T-helper 2 cell treated with Interferon-gamma antibody and Interleukin-4, amounts not matched to agents 5 μg/mL and 100 μg/mL, for 36 hours (primary cell): ENCODE results near the gene ADORA2A.
A peak's percentile ranks its signal among the peaks of the same experiment; 100 is the strongest.

Experiments
- DNase-seq: peaks from one replicate; pipeline ENCODE4 v3.0.0; 2021; ENCODE audit warnings: low spot score
- H3K27ac Mint-ChIP-seq: one replicate; pipeline ENCODE4 v1.8.0; 2021; ENCODE audit warnings: mild to moderate bottlenecking, mixed read lengths
- H3K27me3 Mint-ChIP-seq: one replicate; pipeline ENCODE4 v1.8.0; 2021; ENCODE audit warnings: low read depth, mixed read lengths
- H3K36me3 Mint-ChIP-seq: one replicate; pipeline ENCODE4 v1.8.0; 2021; ENCODE audit warnings: low read depth, mixed read lengths
- H3K4me1 Mint-ChIP-seq: one replicate; pipeline ENCODE4 v1.8.0; 2021; ENCODE audit warnings: low read depth, mixed read lengths
- H3K4me3 Mint-ChIP-seq: one replicate; pipeline ENCODE4 v1.8.0; 2022; ENCODE audit warnings: mild to moderate bottlenecking, moderate library complexity, mixed read lengths
- H3K9me3 Mint-ChIP-seq: one replicate; pipeline ENCODE4 v1.8.0; 2021; ENCODE audit warnings: mixed read lengths

The ADORA2A gene

GRCh38 chr22:24394254-24394653, 33.1 kb upstream of the ADORA2A start:
- Mint-ChIP-seq H3K9me3 (no peaks in the 10 kb centered on the region), H3K27ac (no peak overlapping the region), H3K4me1 (peaks cover 35% of the 10 kb centered on the region), H3K36me3 (peaks cover 17% of the 10 kb centered on the region), H3K27me3 (no peaks in the 10 kb centered on the region), H3K4me3 (no peak overlapping the region)
- no peak for DNase-seq

DNA sequence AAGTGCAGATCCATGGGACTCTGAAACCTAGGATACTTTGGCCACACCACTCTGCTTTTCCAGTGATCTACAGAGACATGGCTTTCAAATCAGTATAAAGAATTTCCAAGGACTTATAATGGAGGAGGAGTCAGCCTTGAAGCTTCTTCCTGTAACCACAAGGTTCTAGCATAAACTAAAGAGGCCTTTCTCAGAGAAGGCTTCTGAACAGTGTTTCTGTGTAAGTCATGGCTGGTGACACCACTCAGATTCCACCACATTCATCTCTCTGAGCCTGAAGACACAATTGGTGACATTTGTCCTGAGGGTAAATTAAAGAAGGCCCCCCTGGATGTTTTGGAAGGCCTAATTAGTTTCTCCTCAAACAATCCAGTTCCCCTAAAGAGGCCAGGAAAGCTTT, 29.0 kb upstream of the ADORA2A start:
- Mint-ChIP-seq H3K4me3 (no peak overlapping the region), H3K36me3 (peaks cover 18% of the 10 kb centered on the region), H3K27ac (peak overlapping the region; percentile 2)

GRCh38 chr22:24400034-24400725, 27.2 kb upstream of the ADORA2A start:
- Mint-ChIP-seq H3K4me1 (peaks cover 32% of the 10 kb centered on the region), H3K27me3 (no peaks in the 10 kb centered on the region), H3K4me3 (no peak overlapping the region), H3K27ac (peak overlapping the region; percentile 45), H3K36me3 (peaks cover 26% of the 10 kb centered on the region), H3K9me3 (no peaks in the 10 kb centered on the region)
- no peak for DNase-seq

More for the DNA sequence above, 29.0 kb upstream of the ADORA2A start:
- Mint-ChIP-seq H3K4me1 (peaks cover 32% of the 10 kb centered on the region), H3K27me3 (no peaks in the 10 kb centered on the region), H3K9me3 (no peaks in the 10 kb centered on the region)
- no peak for DNase-seq

DNA sequence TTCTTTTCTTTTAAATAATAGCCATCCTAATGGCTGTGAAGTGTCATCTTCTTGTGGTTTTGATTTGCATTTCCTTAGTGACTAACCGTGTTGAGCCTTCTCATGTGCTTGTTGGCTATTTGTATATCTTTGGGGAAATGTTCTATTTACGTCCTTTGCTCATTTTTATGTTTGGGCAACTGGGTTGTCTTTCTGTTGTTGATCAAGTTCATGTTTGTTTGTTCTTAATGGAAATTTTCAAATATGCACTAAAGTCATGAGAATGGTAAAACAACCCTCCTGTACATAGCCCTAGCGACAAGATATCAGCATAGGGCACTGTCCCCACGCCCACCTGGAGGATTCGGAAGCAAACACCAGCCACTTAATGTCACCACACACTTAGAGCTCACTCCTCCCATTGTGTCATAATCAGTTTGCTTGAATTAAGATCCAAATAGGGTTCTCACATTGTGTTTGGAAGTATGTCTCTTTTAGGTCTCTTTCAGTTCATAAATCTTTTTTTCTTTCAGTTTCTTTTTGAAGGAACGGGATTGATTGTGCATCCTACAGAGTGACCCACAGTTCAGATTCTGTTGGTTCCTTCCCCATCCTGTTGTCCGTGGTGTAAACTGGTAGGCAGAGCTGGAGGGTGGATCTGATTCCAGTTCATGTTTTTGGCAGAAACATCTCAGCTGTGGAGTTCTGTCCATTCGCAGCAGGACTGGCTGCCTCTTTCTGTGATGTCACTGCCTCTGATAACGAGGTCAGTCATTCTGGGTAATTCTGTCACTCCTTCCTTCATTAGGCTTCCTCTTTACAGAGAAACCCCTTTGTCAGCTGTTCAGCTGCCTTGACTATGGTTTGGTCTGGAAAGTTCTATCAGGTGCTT, 26.4 kb upstream of the ADORA2A start:
- H3K27me3 Mint-ChIP-seq = no peaks in the 10 kb centered on the region
- peaks cover 32% of the 10 kb centered on the region for H3K4me1 Mint-ChIP-seq
- peaks cover 22% of the 10 kb centered on the region for H3K36me3 Mint-ChIP-seq
- DNase-seq = no peak
- peak overlapping the region; percentile 45 for H3K27ac Mint-ChIP-seq
- peak overlapping the region; percentile 8 for H3K4me3 Mint-ChIP-seq
- no peaks in the 10 kb centered on the region for H3K9me3 Mint-ChIP-seq

DNA sequence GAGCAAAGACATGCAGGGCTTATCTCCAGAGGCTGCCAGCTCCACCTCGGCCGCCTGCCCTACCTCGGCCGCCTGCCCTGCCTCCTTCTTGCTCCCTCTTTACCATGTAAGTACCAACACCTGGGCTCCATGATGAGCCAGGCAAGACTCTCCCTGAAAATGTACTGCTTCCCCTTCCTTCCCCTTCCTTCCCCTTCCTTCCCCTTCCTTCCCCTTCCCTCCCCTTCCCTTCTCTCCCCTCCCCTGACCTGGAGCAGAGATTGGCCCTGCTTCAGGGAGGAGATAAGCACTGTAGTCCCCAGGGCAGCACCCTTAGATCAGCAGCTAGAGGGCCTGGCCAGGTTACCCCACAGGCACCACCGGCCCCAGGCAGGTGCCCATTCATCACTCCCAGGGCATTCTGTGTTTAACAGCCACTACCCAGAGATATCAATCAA, 25.4 kb upstream of the ADORA2A start:
- peak overlapping the region; percentile 34 for H3K27ac Mint-ChIP-seq
- no peaks in the 10 kb centered on the region for H3K27me3 Mint-ChIP-seq
- no peak overlapping the region for H3K4me3 Mint-ChIP-seq
- H3K9me3 Mint-ChIP-seq = no peaks in the 10 kb centered on the region
- peaks cover 22% of the 10 kb centered on the region for H3K36me3 Mint-ChIP-seq
- H3K4me1 Mint-ChIP-seq = peaks cover 38% of the 10 kb centered on the region
- DNase-seq = no peak

DNA sequence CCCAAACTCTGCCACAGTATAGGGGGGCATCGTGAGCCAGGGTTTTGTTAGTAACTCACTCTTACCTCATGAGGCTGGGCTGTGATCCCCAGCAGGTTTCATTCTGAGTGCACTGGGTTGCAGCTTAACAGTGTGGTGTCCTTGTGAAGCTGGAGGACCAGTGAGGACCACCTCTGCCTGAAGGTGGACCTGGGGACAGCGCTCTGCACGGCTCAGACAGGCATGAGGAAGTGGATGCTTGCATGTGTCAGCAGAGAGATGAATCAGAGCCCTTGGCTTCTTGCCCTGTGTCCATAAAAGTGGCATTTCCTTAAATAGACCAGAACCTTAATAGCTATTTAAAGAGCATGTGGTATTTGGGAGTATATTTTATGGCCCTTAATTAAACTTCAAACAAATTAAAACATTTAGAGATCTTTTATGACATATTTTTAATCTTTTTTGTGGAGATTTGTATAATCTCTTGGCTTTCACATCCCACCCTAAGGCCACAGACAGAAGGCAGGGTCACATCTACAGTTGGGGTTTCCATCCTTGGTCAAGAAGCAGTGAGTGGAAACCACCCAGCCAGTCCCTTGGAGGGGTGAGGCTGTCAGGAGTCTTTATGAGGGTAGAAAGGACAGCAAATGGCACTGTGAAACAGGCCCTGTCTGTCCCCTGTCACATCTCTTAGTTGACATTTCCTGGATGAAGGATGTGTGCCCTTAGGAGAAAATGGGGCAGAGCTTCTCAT, 24.8 kb upstream of the ADORA2A start:
- Mint-ChIP-seq H3K27me3 (no peaks in the 10 kb centered on the region), H3K4me3 (no peak overlapping the region), H3K4me1 (peaks cover 44% of the 10 kb centered on the region), H3K36me3 (peaks cover 22% of the 10 kb centered on the region), H3K9me3 (no peaks in the 10 kb centered on the region), H3K27ac (peak overlapping the region; percentile 34)
- no peak for DNase-seq

DNA sequence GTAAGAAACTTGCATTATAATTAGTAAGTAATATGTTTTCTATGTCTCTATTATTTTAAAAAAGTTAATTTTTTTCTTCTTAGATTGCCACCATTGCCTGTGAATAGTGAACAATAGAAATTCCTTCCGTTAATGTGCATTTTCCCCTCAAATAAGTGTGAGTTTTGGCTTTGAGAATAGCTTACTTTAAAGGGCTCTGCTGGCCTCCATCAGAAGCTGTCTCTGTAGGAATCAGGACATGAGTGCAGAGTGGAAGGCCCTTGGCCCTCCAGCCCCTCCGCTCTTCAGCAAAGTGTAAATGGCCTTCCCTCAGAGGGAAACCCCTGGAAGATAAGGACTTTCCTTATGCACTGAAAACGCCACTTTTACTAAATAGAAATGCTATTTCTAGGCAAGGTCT, 24.1 kb upstream of the ADORA2A start:
- Mint-ChIP-seq H3K36me3 (peaks cover 22% of the 10 kb centered on the region), H3K4me3 (no peak overlapping the region), H3K4me1 (peaks cover 42% of the 10 kb centered on the region), H3K9me3 (no peaks in the 10 kb centered on the region), H3K27ac (no peak overlapping the region), H3K27me3 (no peaks in the 10 kb centered on the region)
- no peak for DNase-seq

GRCh38 chr22:24404561-24405275, 22.7 kb upstream of the ADORA2A start:
- Mint-ChIP-seq H3K27me3 (no peaks in the 10 kb centered on the region), H3K36me3 (peaks cover 22% of the 10 kb centered on the region), H3K27ac (no peak overlapping the region), H3K4me3 (no peak overlapping the region), H3K9me3 (no peaks in the 10 kb centered on the region), H3K4me1 (peaks cover 43% of the 10 kb centered on the region)
- DNase-seq = no peak

GRCh38 chr22:24405631-24406321, 21.6 kb upstream of the ADORA2A start:
- H3K27ac Mint-ChIP-seq = no peak overlapping the region
- no peak for DNase-seq
- H3K4me1 Mint-ChIP-seq = peaks cover 42% of the 10 kb centered on the region
- no peak overlapping the region for H3K4me3 Mint-ChIP-seq
- H3K27me3 Mint-ChIP-seq = no peaks in the 10 kb centered on the region
- H3K36me3 Mint-ChIP-seq = peaks cover 22% of the 10 kb centered on the region
- H3K9me3 Mint-ChIP-seq = no peaks in the 10 kb centered on the region

- peaks cover 33% of the 10 kb centered on the region for H3K4me1 Mint-ChIP-seq
Observed at GRCh38 chr22:24406322-24407277, 20.8 kb upstream of the ADORA2A start.

GRCh38 chr22:24407278-24407665, 20.1 kb upstream of the ADORA2A start:
- Mint-ChIP-seq H3K27ac (no peak overlapping the region), H3K4me3 (peak overlapping the region; percentile 0), H3K9me3 (no peaks in the 10 kb centered on the region), H3K36me3 (peaks cover 20% of the 10 kb centered on the region), H3K4me1 (peaks cover 31% of the 10 kb centered on the region), H3K27me3 (no peaks in the 10 kb centered on the region)
- DNase-seq = no peak

More at GRCh38 chr22:24406322-24407277, 20.8 kb upstream of the ADORA2A start:
- no peak for DNase-seq
- no peaks in the 10 kb centered on the region for H3K9me3 Mint-ChIP-seq
- no peaks in the 10 kb centered on the region for H3K27me3 Mint-ChIP-seq
- H3K4me3 Mint-ChIP-seq = peak overlapping the region; percentile 0
- peak overlapping the region; percentile 31 for H3K27ac Mint-ChIP-seq
- H3K36me3 Mint-ChIP-seq = peaks cover 22% of the 10 kb centered on the region

- Mint-ChIP-seq H3K4me1 (peaks cover 27% of the 10 kb centered on the region), H3K27me3 (no peaks in the 10 kb centered on the region), H3K36me3 (peaks cover 16% of the 10 kb centered on the region), H3K9me3 (no peaks in the 10 kb centered on the region), H3K27ac (peak overlapping the region; percentile 58), H3K4me3 (peak overlapping the region; percentile 0)
- no peak for DNase-seq
Observed at GRCh38 chr22:24407884-24408283, 19.5 kb upstream of the ADORA2A start.
